ENCODE measurements around the gene NCOA3.

The NCOA3 gene

DNA sequence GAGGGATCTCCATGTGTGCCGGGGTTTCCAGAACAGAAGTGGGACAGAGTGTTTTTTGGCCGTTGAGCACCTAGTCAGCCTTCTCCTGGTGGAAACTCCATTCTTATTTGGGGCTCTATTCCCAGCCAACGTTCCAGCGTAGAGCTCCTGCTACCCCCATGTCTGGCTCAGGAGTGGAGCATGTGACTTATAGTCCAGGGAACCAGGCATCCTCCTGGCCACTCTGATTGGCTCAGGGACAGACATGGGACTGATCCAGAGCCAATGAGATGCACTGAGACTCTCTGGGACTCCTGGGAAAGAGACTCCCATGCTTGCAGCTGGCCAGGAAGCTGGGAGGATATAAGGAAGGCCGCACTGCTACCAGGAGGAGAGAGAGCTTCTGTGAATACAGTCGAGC, 196.5 kb downstream of the NCOA3 start:
- Histone ChIP-seq H3K9me2 (replicated peaks; ENCODE audit: low read depth, low read length) (no peaks in the 10 kb centered on the region), H3K4me2 (ENCODE audit: low read depth, low read length, poor library complexity, severe bottlenecking) (no peak overlapping the region), H3F3A (ENCODE audit: low read depth) (no peaks in the 10 kb centered on the region), H3K9me3 (ENCODE audit: insufficient read depth, low read depth, low read length) (no peaks in the 10 kb centered on the region), H3K36me3 (ENCODE audit: insufficient read depth, low read length) (no peaks in the 10 kb centered on the region), H3K9ac (ENCODE audit: low read depth, low read length, poor library complexity, severe bottlenecking) (no peak overlapping the region), H3K4me3 (ENCODE audit: low read length, poor library complexity, severe bottlenecking) (no peak overlapping the region), H4K20me1 (ENCODE audit: insufficient read depth, low read length, poor library complexity, severe bottlenecking) (no peaks in the 10 kb centered on the region), H3K4me1 (ENCODE audit: insufficient read depth, low read length, poor library complexity, severe bottlenecking) (no peaks in the 10 kb centered on the region), H2AFZ (ENCODE audit: low read length) (no peak overlapping the region), H3K79me2 (ENCODE audit: insufficient read depth, low read length) (no peaks in the 10 kb centered on the region), H3K27me3 (ENCODE audit: insufficient read depth, low read length, poor library complexity, severe bottlenecking) (no peaks in the 10 kb centered on the region)
- TF ChIP-seq EZH2phosphoT487 (IDR thresholded peaks at IDR 0.05; ENCODE audit: borderline replicate concordance), result no peak
- TF ChIP-seq, protein P1, sequence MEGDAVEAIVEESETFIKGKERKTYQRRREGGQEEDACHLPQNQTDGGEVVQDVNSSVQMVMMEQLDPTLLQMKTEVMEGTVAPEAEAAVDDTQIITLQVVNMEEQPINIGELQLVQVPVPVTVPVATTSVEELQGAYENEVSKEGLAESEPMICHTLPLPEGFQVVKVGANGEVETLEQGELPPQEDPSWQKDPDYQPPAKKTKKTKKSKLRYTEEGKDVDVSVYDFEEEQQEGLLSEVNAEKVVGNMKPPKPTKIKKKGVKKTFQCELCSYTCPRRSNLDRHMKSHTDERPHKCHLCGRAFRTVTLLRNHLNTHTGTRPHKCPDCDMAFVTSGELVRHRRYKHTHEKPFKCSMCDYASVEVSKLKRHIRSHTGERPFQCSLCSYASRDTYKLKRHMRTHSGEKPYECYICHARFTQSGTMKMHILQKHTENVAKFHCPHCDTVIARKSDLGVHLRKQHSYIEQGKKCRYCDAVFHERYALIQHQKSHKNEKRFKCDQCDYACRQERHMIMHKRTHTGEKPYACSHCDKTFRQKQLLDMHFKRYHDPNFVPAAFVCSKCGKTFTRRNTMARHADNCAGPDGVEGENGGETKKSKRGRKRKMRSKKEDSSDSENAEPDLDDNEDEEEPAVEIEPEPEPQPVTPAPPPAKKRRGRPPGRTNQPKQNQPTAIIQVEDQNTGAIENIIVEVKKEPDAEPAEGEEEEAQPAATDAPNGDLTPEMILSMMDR (conservative IDR thresholded peaks at IDR 0.05; ENCODE audit: low read length), result no peak

DNA sequence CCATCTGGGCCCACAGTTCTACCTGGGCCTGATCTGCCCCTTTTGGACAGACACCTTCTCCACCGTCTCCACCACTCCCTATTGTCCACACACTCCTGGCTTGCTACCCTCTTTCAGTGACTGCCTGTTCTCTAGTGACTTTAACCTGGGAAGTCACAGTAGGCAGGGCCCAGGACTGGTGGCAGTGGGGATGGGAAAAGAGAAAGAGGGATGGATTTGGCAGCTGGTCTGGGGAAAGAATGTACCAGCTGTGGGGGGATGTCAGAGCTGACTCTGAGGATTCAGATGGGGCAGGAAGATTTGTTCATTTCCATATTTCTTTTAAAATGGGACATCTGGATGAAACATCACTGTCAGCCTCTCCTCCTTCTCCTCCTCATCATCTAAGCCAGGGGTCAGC, 198.1 kb downstream of the NCOA3 start:
- TF ChIP-seq, protein P1 (conservative IDR thresholded peaks at IDR 0.05; ENCODE audit: low read length), result no peak
- TF ChIP-seq EZH2phosphoT487 (IDR thresholded peaks at IDR 0.05; ENCODE audit: borderline replicate concordance), result no peak

DNA sequence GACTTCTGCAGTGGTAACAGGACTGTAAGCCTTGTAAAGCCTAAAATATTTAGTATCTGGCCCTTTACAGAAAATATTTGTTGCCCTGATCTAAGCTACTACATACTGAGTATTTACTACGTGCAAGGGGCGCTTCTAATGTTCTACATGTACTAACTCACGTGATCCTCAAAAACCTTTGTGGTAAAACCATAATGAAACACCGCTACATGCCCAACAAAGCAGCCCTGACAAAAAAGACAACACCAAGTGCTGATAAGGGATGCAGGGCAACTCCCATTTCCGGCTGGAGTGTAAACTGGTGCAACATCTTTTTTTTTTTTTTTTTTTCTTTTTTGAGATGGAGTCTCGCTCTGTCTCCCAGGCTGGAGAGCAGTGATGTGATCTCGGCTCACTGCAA, 198.6 kb downstream of the NCOA3 start:
- no peak overlapping the region for H3K4me2 ChIP-seq (ENCODE audit: low read depth, low read length, poor library complexity, severe bottlenecking)
- H3K9ac ChIP-seq (ENCODE audit: low read depth, low read length, poor library complexity, severe bottlenecking), result no peak overlapping the region
- H3K9me2 ChIP-seq (replicated peaks; ENCODE audit: low read depth, low read length), result no peaks in the 10 kb centered on the region
- no peaks in the 10 kb centered on the region for H3K4me1 ChIP-seq (ENCODE audit: insufficient read depth, low read length, poor library complexity, severe bottlenecking)
- no peaks in the 10 kb centered on the region for H3K79me2 ChIP-seq (ENCODE audit: insufficient read depth, low read length)
- no peak overlapping the region for H3K4me3 ChIP-seq (ENCODE audit: low read length, poor library complexity, severe bottlenecking)
- no peaks in the 10 kb centered on the region for H3K36me3 ChIP-seq (ENCODE audit: insufficient read depth, low read length)
- no peaks in the 10 kb centered on the region for H4K20me1 ChIP-seq (ENCODE audit: insufficient read depth, low read length, poor library complexity, severe bottlenecking)
- no peak overlapping the region for H2AFZ ChIP-seq (ENCODE audit: low read length)
- H3K27me3 ChIP-seq (ENCODE audit: insufficient read depth, low read length, poor library complexity, severe bottlenecking), result no peaks in the 10 kb centered on the region
- no peaks in the 10 kb centered on the region for H3F3A ChIP-seq (ENCODE audit: low read depth)
- H3K9me3 ChIP-seq (ENCODE audit: insufficient read depth, low read depth, low read length), result no peaks in the 10 kb centered on the region
- TF ChIP-seq EZH2phosphoT487 (IDR thresholded peaks at IDR 0.05; ENCODE audit: borderline replicate concordance), result no peak
- TF ChIP-seq, protein P1 (conservative IDR thresholded peaks at IDR 0.05; ENCODE audit: low read length), result no peak

More for the DNA sequence above, 198.1 kb downstream of the NCOA3 start:
- no peaks in the 10 kb centered on the region for H3K9me2 ChIP-seq (replicated peaks; ENCODE audit: low read depth, low read length)
- H3K4me1 ChIP-seq (ENCODE audit: insufficient read depth, low read length, poor library complexity, severe bottlenecking), result no peaks in the 10 kb centered on the region
- no peaks in the 10 kb centered on the region for H3K27me3 ChIP-seq (ENCODE audit: insufficient read depth, low read length, poor library complexity, severe bottlenecking)
- H4K20me1 ChIP-seq (ENCODE audit: insufficient read depth, low read length, poor library complexity, severe bottlenecking), result no peaks in the 10 kb centered on the region
- H3K4me3 ChIP-seq (ENCODE audit: low read length, poor library complexity, severe bottlenecking), result no peak overlapping the region
- H3F3A ChIP-seq (ENCODE audit: low read depth), result no peaks in the 10 kb centered on the region
- H3K9me3 ChIP-seq (ENCODE audit: insufficient read depth, low read depth, low read length), result no peaks in the 10 kb centered on the region
- H2AFZ ChIP-seq (ENCODE audit: low read length), result no peak overlapping the region
- no peak overlapping the region for H3K9ac ChIP-seq (ENCODE audit: low read depth, low read length, poor library complexity, severe bottlenecking)
- no peaks in the 10 kb centered on the region for H3K36me3 ChIP-seq (ENCODE audit: insufficient read depth, low read length)
- H3K4me2 ChIP-seq (ENCODE audit: low read depth, low read length, poor library complexity, severe bottlenecking), result no peak overlapping the region
- no peaks in the 10 kb centered on the region for H3K79me2 ChIP-seq (ENCODE audit: insufficient read depth, low read length)
